HepG2 (cell line): ENCODE results near the gene EFNA2. TPM values are rescaled to one million over a fixed set of nuclear protein-coding genes. Genes with fewer than 3 reads are reported as not detected.

Experiments
- GTF2F1 ChIP-seq: fragments of 150-350 bp; IDR thresholded peaks from 2 replicates; pipeline ENCODE4 v1.6.1; 2014; ENCODE audit warnings: low read length
- KAT8 ChIP-seq: IDR thresholded peaks from 2 replicates; pipeline ENCODE4 v1.6.1; 2016; ENCODE audit warnings: missing genetic modification reagents, missing compliant biosample characterization
- KDM3A ChIP-seq: IDR thresholded peaks from 2 replicates; pipeline ENCODE4 v1.6.1; 2018; ENCODE audit warnings: low read depth, missing compliant biosample characterization
- SNRNP70 ChIP-seq: fragments of 200-400 bp; formaldehyde crosslinking; IDR thresholded peaks from 2 replicates; pipeline ENCODE4 v1.6.1; 2017; ENCODE audit warnings: mild to moderate bottlenecking, low read depth, low read length, moderate library complexity
- THAP8 ChIP-seq: sonication (generic); formaldehyde crosslinking; IDR thresholded peaks from 2 replicates; pipeline ENCODE4 v1.5.1; 2020; ENCODE audit warnings: missing genetic modification reagents, mild to moderate bottlenecking, borderline replicate concordance
- THAP9 ChIP-seq: sonication (generic); formaldehyde crosslinking; IDR thresholded peaks from 2 replicates; pipeline ENCODE4; 2020; ENCODE audit warnings: missing genetic modification reagents, mild to moderate bottlenecking, borderline replicate concordance
- ZNF136 ChIP-seq: sonication (generic); formaldehyde crosslinking; IDR thresholded peaks from 2 replicates; pipeline ENCODE4 v1.8.1; 2022; ENCODE audit warnings: low read depth, mild to moderate bottlenecking, moderate library complexity, missing genetic modification reagents
- ZNF17 ChIP-seq: sonication (generic); formaldehyde crosslinking; IDR thresholded peaks from 2 replicates; pipeline ENCODE4 v1.5.0; 2020; ENCODE audit warnings: mild to moderate bottlenecking, missing genetic modification reagents
- ZNF253 ChIP-seq: sonication (generic); formaldehyde crosslinking; IDR thresholded peaks from 2 replicates; pipeline ENCODE4 v1.8.0; 2022; ENCODE audit warnings: mild to moderate bottlenecking, missing genetic modification reagents, borderline replicate concordance
- ZNF558 ChIP-seq: sonication (generic); formaldehyde crosslinking; IDR thresholded peaks from 2 replicates; pipeline ENCODE4 v1.9.0; 2022; ENCODE audit warnings: mild to moderate bottlenecking, missing genetic modification reagents, borderline replicate concordance
- ZSCAN20 ChIP-seq: sonication (generic); formaldehyde crosslinking; IDR thresholded peaks from 2 replicates; pipeline ENCODE4 v1.4.0; 2020; ENCODE audit warnings: missing genetic modification reagents, mild to moderate bottlenecking, borderline replicate concordance
- polyA plus RNA-seq, 8 experiments: library from polyadenylated mRNA; depleted of rRNA in 3 of 8; stranded (reverse) in 7 of 8; unstranded in 1 of 8; fragments of >200 nt; fragmentation: Illumina TruSeq in 4 of 8; extraction: Trizol in 4 of 8; gene quantifications; 2 replicates each; pipeline versions ENCODE4 v1.2.1 to v1.2.3, GENCODE V29; 2011 to 2016; ENCODE audit warnings: low read depth in 4 of 8, missing spikeins in 1 of 8, mixed read lengths in 1 of 8; ENCODE audit not compliant: insufficient read depth in 1 of 8
- total RNA-seq, 5 experiments: library from RNA; depleted of rRNA; stranded (reverse); fragments of >200 nt; fragmentation: Illumina TruSeq; extraction: Trizol; gene quantifications; 2 replicates each; pipeline ENCODE4 v1.2.3, GENCODE V29; 2016; ENCODE audit warnings: low read depth in 1 of 5
- TF ChIP-seq, protein P1 (sequence below): sonication (generic); formaldehyde crosslinking; conservative IDR thresholded peaks from 2 replicates; pipeline ENCODE4 v1.5.0; 2020; ENCODE audit warnings: missing genetic modification reagents
- TF ChIP-seq, protein P2 (sequence below): sonication (generic); formaldehyde crosslinking; IDR thresholded peaks from 2 replicates; pipeline ENCODE4 v1.5.0; 2020; ENCODE audit warnings: missing genetic modification reagents
- TF ChIP-seq, protein P3 (sequence below): sonication (generic); formaldehyde crosslinking; IDR thresholded peaks from 2 replicates; pipeline ENCODE4 v1.4.0; 2020; ENCODE audit warnings: mild to moderate bottlenecking, missing genetic modification reagents
- TF ChIP-seq, protein P4 (sequence below): fragments of 450-650 bp; IDR thresholded peaks from 2 replicates; pipeline ENCODE4 v1.6.1; 2017

EFNA2 gene
- total and polyA plus RNA-seq, 2 of the 13 experiments (the other 11 are each of a cell fraction or from before 2014, with no cell fraction given): 6.0 to 9.9 TPM

GRCh38 chr19:1244693-1245451, 40.8 kb upstream of the EFNA2 start (continued):
- TF ChIP-seq, protein P1, sequence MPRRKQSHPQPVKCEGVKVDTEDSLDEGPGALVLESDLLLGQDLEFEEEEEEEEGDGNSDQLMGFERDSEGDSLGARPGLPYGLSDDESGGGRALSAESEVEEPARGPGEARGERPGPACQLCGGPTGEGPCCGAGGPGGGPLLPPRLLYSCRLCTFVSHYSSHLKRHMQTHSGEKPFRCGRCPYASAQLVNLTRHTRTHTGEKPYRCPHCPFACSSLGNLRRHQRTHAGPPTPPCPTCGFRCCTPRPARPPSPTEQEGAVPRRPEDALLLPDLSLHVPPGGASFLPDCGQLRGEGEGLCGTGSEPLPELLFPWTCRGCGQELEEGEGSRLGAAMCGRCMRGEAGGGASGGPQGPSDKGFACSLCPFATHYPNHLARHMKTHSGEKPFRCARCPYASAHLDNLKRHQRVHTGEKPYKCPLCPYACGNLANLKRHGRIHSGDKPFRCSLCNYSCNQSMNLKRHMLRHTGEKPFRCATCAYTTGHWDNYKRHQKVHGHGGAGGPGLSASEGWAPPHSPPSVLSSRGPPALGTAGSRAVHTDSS (CRISPR knock-in tag): 0 out of 2 replicates have a peak, but pooled peaks have one; percentile 82
- peak; percentile 47 for TF ChIP-seq KDM3A (CRISPR knock-in tag)
- TF ChIP-seq THAP9 (CRISPR knock-in tag): peak; percentile 70; the same call in 1 of the 2 replicates
- no peak for TF ChIP-seq ZNF136 (CRISPR knock-in tag)
- TF ChIP-seq, protein P2, sequence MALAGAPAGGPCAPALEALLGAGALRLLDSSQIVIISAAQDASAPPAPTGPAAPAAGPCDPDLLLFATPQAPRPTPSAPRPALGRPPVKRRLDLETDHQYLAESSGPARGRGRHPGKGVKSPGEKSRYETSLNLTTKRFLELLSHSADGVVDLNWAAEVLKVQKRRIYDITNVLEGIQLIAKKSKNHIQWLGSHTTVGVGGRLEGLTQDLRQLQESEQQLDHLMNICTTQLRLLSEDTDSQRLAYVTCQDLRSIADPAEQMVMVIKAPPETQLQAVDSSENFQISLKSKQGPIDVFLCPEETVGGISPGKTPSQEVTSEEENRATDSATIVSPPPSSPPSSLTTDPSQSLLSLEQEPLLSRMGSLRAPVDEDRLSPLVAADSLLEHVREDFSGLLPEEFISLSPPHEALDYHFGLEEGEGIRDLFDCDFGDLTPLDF (CRISPR knock-in tag): peak; percentile 56
- 0 out of 2 replicates have a peak, but pooled peaks have one; percentile 31 for TF ChIP-seq GTF2F1
- TF ChIP-seq, protein P3, sequence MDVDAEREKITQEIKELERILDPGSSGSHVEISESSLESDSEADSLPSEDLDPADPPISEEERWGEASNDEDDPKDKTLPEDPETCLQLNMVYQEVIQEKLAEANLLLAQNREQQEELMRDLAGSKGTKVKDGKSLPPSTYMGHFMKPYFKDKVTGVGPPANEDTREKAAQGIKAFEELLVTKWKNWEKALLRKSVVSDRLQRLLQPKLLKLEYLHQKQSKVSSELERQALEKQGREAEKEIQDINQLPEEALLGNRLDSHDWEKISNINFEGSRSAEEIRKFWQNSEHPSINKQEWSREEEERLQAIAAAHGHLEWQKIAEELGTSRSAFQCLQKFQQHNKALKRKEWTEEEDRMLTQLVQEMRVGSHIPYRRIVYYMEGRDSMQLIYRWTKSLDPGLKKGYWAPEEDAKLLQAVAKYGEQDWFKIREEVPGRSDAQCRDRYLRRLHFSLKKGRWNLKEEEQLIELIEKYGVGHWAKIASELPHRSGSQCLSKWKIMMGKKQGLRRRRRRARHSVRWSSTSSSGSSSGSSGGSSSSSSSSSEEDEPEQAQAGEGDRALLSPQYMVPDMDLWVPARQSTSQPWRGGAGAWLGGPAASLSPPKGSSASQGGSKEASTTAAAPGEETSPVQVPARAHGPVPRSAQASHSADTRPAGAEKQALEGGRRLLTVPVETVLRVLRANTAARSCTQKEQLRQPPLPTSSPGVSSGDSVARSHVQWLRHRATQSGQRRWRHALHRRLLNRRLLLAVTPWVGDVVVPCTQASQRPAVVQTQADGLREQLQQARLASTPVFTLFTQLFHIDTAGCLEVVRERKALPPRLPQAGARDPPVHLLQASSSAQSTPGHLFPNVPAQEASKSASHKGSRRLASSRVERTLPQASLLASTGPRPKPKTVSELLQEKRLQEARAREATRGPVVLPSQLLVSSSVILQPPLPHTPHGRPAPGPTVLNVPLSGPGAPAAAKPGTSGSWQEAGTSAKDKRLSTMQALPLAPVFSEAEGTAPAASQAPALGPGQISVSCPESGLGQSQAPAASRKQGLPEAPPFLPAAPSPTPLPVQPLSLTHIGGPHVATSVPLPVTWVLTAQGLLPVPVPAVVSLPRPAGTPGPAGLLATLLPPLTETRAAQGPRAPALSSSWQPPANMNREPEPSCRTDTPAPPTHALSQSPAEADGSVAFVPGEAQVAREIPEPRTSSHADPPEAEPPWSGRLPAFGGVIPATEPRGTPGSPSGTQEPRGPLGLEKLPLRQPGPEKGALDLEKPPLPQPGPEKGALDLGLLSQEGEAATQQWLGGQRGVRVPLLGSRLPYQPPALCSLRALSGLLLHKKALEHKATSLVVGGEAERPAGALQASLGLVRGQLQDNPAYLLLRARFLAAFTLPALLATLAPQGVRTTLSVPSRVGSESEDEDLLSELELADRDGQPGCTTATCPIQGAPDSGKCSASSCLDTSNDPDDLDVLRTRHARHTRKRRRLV: peak; percentile 71; the same call in 1 of the 2 replicates
- no peak for TF ChIP-seq ZNF558 (CRISPR knock-in tag)
- no peak for TF ChIP-seq ZNF17 (CRISPR knock-in tag)
- no peak for TF ChIP-seq ZSCAN20
- no peak for TF ChIP-seq ZNF253 (CRISPR knock-in tag)
- peak; percentile 72; the same call in 1 of the 2 replicates for TF ChIP-seq THAP8 (CRISPR knock-in tag)
- no peak for TF ChIP-seq SNRNP70
- TF ChIP-seq, protein P4, sequence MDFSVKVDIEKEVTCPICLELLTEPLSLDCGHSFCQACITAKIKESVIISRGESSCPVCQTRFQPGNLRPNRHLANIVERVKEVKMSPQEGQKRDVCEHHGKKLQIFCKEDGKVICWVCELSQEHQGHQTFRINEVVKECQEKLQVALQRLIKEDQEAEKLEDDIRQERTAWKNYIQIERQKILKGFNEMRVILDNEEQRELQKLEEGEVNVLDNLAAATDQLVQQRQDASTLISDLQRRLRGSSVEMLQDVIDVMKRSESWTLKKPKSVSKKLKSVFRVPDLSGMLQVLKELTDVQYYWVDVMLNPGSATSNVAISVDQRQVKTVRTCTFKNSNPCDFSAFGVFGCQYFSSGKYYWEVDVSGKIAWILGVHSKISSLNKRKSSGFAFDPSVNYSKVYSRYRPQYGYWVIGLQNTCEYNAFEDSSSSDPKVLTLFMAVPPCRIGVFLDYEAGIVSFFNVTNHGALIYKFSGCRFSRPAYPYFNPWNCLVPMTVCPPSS: no peak
- no peak for TF ChIP-seq KAT8 (CRISPR knock-in tag)
